HL-60 (cell line): ENCODE measurements around the gene GLIS1.

Experiments used
- DNase-seq, 2 experiments: peaks; one replicate each; pipeline ENCODE4 v3.0.0-alpha.2; 2010 to 2020; ENCODE audit warnings: low read depth in 1 of 2, low spot score in 1 of 2
- H3K27ac ChIP-seq: fragments of 250-450 bp; sonication (Bioruptor Pico); replicated peaks from 2 replicates; pipeline ENCODE4 v1.5.1; 2020; ENCODE audit warnings: mild to moderate bottlenecking, moderate library complexity
- H3K27me3 ChIP-seq: fragments of 250-450 bp; sonication (Bioruptor Pico); 2 replicates; pipeline ENCODE4 v1.5.1; 2021; ENCODE audit warnings: mild to moderate bottlenecking, moderate library complexity; ENCODE audit not compliant: insufficient read depth, poor library complexity, severe bottlenecking
- H3K4me3 ChIP-seq: replicated peaks from 2 replicates; pipeline ENCODE4 v1.5.1; 2011; ENCODE audit warnings: mild to moderate bottlenecking, control low read depth, low read length; ENCODE audit not compliant: insufficient read depth
- GABPA ChIP-seq: IDR thresholded peaks from 2 replicates; pipeline ENCODE4 v1.6.1; 2012; ENCODE audit warnings: low read depth
- POLR2AphosphoS5 ChIP-seq: IDR thresholded peaks from 2 replicates; pipeline ENCODE4 v1.6.1; 2012; ENCODE audit warnings: low read depth
- SPI1 ChIP-seq: IDR thresholded peaks from 2 replicates; pipeline ENCODE4 v1.6.1; 2012; ENCODE audit warnings: low read depth, mild to moderate bottlenecking, borderline replicate concordance
- TF ChIP-seq, protein P1 (sequence below): IDR thresholded peaks from 2 replicates; pipeline ENCODE4 v1.6.1; 2012; ENCODE audit warnings: low read depth; ENCODE audit not compliant: insufficient replicate concordance
- TF ChIP-seq, protein P2 (sequence below): IDR thresholded peaks from one replicate; pipeline ENCODE4 v1.5.1; 2011; ENCODE audit warnings: low read length, control low read depth, inconsistent platforms; ENCODE audit not compliant: insufficient read depth

Gene GLIS1

DNA sequence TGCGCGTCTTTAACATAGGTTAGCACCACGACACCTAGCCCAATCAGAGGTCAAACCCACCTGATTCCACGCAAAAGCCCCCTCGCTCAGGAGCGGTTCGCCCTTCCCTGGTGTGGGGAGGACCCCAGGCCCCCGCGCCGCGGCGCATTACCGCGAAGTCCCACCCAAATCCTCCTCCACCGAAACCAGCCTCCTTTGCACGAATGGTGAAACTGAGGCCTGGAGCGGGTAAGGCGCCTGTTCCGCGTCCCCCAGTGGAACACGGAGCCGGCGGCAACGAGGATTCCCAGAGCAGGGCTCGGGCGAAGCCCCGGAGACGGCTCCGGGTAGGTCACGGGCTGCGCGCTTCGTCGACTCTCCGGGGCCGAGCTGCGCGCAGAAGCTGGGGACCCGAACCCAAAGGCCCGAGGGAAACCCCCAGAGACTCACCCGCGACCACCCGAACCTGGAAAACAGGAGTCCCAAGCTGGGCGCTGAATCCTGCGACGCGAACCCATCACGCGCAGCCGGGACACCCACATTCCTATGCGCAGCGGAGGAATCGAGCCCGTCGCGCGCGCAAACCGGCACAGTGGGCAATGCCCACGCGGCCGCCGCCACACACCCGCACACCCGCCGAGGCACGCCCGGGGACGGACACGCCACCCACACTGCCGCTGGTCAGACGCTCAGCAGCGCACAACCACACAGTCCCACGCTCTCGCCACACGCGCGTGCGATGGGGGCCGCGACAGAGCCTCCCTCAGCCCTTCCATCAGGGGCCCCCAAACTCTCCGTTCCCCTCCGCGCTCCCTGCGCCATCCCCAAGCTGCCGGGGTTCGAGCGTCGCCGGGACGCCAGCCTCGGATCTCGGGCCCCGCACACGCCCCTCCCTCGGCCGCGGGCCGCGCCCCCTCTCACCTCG, 507 bp downstream of the GLIS1 start:
- no peak for TF ChIP-seq GABPA
- TF ChIP-seq, protein P1, sequence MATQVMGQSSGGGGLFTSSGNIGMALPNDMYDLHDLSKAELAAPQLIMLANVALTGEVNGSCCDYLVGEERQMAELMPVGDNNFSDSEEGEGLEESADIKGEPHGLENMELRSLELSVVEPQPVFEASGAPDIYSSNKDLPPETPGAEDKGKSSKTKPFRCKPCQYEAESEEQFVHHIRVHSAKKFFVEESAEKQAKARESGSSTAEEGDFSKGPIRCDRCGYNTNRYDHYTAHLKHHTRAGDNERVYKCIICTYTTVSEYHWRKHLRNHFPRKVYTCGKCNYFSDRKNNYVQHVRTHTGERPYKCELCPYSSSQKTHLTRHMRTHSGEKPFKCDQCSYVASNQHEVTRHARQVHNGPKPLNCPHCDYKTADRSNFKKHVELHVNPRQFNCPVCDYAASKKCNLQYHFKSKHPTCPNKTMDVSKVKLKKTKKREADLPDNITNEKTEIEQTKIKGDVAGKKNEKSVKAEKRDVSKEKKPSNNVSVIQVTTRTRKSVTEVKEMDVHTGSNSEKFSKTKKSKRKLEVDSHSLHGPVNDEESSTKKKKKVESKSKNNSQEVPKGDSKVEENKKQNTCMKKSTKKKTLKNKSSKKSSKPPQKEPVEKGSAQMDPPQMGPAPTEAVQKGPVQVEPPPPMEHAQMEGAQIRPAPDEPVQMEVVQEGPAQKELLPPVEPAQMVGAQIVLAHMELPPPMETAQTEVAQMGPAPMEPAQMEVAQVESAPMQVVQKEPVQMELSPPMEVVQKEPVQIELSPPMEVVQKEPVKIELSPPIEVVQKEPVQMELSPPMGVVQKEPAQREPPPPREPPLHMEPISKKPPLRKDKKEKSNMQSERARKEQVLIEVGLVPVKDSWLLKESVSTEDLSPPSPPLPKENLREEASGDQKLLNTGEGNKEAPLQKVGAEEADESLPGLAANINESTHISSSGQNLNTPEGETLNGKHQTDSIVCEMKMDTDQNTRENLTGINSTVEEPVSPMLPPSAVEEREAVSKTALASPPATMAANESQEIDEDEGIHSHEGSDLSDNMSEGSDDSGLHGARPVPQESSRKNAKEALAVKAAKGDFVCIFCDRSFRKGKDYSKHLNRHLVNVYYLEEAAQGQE: no peak
- TF ChIP-seq, protein P2, sequence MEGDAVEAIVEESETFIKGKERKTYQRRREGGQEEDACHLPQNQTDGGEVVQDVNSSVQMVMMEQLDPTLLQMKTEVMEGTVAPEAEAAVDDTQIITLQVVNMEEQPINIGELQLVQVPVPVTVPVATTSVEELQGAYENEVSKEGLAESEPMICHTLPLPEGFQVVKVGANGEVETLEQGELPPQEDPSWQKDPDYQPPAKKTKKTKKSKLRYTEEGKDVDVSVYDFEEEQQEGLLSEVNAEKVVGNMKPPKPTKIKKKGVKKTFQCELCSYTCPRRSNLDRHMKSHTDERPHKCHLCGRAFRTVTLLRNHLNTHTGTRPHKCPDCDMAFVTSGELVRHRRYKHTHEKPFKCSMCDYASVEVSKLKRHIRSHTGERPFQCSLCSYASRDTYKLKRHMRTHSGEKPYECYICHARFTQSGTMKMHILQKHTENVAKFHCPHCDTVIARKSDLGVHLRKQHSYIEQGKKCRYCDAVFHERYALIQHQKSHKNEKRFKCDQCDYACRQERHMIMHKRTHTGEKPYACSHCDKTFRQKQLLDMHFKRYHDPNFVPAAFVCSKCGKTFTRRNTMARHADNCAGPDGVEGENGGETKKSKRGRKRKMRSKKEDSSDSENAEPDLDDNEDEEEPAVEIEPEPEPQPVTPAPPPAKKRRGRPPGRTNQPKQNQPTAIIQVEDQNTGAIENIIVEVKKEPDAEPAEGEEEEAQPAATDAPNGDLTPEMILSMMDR: no peak
- TF ChIP-seq POLR2AphosphoS5: no peak
- TF ChIP-seq SPI1: no peak
- no peak for DNase-seq
- Histone ChIP-seq H3K4me3 (peak overlapping the region; percentile 51), H3K27ac (no peak overlapping the region), H3K27me3 (peaks cover 46% of the 10 kb centered on the region)

DNA sequence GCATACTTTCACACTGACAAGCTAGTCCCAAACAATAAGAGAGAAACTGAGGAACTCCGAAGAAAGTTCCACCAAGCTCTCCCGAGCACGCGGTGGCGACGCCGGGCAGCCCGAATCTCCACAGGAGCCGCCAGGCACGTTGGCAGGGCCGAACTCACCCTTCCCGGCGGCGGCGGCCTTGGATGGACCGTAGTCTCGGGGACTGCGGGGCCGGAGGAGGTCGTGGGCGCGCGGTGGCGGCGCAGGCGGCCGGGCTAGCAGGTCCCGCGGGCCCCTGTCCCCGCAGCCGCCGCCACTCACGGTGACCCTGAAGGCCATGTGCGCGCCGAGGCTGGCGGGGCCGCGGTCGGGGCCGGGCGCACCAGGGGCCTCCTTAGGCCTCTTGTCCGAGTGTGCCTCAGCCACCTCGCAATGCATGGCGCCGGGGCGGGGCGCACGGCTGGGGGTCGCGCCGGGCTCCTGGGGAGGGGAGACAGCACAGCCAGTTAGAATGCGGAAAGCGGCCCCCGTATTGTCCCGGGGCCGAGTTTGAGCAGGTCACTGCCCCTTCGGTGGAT, 1.2 kb downstream of the GLIS1 start:
- no peak overlapping the region for H3K4me3 ChIP-seq
- DNase-seq: no peak
- no peak overlapping the region for H3K27ac ChIP-seq
- TF ChIP-seq POLR2AphosphoS5: no peak
- TF ChIP-seq, protein P2: no peak
- TF ChIP-seq, protein P1: no peak
- no peak for TF ChIP-seq GABPA
- no peak for TF ChIP-seq SPI1
- H3K27me3 ChIP-seq: peaks cover 50% of the 10 kb centered on the region

DNA sequence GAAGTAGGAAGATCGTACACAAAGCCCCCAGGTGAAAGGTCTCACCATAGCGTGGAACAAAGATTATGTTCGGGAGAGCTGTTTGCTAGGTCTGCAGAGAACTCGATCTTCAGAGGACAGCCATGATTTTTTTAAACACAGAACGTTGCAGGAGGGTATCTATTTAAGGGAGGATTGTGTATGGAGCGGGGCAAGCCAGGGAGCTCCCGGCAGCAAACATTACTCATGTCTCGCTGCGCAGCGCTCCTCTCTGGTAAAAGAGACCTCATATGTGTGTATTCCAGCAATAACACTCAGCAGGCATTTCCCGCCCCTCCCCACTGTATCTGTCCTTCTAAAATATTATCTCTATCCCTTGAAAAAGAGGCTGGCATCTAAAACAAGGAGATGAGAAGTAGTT, 2.7 kb downstream of the GLIS1 start:
- Histone ChIP-seq H3K4me3 (no peak overlapping the region), H3K27ac (no peak overlapping the region), H3K27me3 (peaks cover 45% of the 10 kb centered on the region)
- DNase-seq: no peak
- no peak for TF ChIP-seq POLR2AphosphoS5
- TF ChIP-seq, protein P2: no peak
- no peak for TF ChIP-seq SPI1
- TF ChIP-seq GABPA: no peak
- TF ChIP-seq, protein P1: no peak
